ENCODE data around the gene YY2.

DNA sequence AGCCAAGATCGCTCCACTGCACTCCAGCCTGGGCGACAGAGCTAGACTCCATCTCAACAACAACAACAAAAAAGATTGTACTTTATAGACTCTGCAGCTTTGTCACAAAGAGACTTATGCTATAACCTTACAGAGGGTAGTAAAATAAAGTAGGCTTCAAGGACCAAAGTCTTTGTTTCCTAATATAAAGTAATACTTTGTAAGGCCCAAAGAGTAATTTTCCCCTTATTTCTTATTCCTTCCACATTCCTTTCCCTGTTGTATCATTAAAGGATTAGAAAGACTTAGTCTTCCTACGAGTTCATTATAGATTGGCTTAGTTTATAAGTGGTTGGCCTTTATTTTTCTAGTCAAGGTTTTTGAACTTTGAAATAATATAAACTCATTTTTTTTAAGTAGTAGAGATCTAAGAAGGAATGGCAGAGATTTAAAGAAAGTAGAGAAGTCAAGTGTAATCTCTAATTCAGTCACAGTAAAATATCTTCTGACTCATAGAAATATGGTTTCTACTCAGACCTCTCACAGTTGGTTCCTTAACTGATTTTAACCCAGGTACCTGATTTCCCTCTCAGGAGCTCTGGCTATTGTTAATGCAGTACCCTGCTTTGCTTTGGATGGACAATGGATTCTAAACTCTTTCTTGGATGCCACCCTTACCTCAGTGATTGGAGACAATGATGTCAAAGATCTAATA is 26.2 kb downstream of the YY2 start:
- TF ChIP-seq MYC (IDR thresholded peaks at IDR 0.05; ENCODE audit: low read depth, low read length) (no peak), MYC (CRISPR knock-in tag; IDR thresholded peaks at IDR 0.05; ENCODE audit: borderline replicate concordance, low read depth) (no peak), TEAD1 (CRISPR knock-in tag; IDR thresholded peaks at IDR 0.05) (no peak), CXXC5 (CRISPR knock-in tag; IDR thresholded peaks at IDR 0.05) (no peak), TGIF2 (CRISPR knock-in tag; IDR thresholded peaks at IDR 0.05) (no peak), HDAC1 (IDR thresholded peaks at IDR 0.05) (no peak)

Data from K562 (cell line).